Epidermal melanocyte (primary cell): ENCODE results near the gene CSNK1G3.

Source experiments
- DNase-seq: peaks from one replicate; pipeline ENCODE4 v3.0.0; 2011; ENCODE audit warnings: low spot score; ENCODE audit not compliant: insufficient read length

Gene CSNK1G3

GRCh38 chr5:123514615-123515355 is 2.8 kb downstream of the CSNK1G3 start:
- no peak for DNase-seq

DNA sequence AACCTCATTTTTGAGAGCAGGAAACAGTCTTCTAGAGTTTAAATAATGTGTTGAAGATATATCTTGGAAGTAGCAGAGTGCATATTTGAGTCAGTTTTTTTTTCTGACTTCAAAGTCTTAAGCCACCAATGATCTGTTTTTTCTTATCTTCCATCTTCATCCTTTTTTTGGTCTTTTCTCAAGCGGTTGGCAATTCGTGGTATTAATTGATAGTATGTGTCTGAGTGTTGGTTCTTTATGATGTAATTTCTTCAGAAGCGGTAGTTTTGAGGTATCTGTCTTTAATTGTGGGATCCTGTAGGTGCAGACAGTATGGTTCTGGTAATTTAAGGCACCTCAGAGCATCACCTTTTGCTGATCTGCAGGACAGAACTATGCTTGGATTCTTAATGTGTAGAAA is 3.9 kb downstream of the CSNK1G3 start:
- DNase-seq = no peak

DNA sequence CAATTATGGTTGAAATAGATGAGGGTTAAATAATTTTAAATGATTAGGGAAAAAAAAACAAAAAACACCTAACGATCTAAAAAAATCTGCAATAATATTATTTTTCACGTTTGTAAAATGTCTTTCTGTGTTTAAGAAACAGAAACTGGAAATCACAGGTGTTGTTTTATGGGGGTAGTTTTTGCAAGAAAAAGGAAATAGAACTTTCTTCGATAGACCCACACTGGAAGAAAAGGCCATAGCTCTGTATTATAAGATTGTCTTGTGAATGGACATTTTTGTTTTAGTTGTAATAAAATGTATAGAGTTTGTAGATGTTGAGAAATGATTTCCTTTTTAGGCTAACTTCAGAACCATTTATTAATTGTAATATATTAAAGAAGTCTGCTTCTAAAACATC is 5.5 kb downstream of the CSNK1G3 start:
- no peak for DNase-seq

DNA sequence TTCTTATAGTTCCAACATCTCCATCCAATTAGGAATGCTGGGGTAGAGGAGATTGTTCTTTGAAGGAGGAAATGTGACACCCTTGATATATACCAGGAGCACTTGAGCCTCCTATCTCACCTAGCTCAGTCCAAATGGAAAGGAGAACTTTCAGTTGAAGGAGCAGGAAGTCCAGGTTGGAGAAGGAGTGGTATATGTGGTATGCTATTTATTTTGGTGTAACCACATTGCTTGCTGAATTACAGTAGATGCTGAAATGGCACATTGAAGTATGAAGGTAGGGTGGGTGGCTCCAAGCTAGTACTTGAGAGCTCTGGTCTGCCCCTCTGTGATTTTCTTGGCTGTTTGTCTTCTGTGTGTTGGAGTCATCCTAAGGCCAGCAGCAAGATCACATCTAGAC is 6.1 kb downstream of the CSNK1G3 start:
- DNase-seq = no peak

GRCh38 chr5:123520677-123521247 is 8.8 kb downstream of the CSNK1G3 start:
- no peak for DNase-seq

DNA sequence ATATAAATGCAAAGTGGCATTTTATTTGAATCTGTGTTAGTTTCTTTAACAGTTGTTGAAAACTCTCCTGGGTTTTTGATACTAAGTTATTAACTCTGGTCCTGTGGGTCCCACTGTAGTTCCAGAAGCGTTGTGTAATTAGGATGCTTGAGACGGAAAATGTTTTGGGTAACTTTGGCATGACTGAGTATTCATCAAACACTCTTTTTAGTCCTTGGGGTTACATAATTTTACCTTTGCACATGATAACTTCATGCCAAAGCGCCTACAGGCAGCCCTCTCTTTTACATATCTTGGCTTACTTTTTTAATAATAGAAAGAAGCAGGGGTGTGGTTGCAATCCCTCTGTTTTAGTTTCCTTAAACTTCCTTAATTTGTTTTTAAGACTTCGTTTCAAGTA is 12.2 kb downstream of the CSNK1G3 start:
- DNase-seq = no peak

DNA sequence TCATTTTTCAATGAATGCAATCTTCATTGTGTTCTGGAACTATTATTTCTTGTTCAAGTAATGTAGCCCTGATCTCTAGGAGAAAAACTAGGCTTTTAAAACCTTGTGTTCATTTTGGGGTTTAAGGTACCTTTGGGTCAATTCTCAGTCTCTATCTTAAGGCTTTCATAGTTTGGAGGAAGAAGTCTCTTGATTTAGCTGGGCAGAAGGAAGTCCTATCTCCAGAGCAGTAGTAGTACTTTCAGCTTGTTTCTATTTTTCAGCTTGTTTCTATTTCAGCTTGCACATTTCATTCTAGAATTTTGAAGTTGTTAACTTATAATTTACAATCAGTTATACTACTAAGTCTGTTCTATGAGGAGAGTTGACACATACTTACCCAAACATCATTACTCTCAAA is 15.2 kb downstream of the CSNK1G3 start:
- no peak for DNase-seq

- no peak for DNase-seq
Measured at GRCh38 chr5:123528065-123528464, 16.1 kb downstream of the CSNK1G3 start.

- DNase-seq = no peak
Measured at GRCh38 chr5:123528878-123529277, 16.9 kb downstream of the CSNK1G3 start.

DNA sequence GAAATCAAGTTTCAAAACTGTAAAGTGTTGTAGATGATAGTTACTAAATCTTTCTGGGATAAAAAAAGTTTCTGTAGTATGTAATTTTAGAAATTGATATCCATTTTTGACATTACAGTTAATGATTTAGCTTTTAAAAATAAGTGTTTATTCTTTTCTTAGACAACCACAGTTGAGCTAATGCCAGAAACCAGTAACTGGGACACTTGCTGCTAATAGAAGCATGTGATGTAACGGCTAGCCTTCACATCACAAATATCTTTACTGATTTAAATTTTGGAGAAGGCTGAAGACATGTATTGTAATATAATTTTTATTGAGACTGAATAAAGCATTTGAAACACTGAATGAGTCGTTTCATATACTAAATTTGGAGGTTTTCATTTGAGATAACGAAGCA is 18.8 kb downstream of the CSNK1G3 start:
- DNase-seq = no peak

DNA sequence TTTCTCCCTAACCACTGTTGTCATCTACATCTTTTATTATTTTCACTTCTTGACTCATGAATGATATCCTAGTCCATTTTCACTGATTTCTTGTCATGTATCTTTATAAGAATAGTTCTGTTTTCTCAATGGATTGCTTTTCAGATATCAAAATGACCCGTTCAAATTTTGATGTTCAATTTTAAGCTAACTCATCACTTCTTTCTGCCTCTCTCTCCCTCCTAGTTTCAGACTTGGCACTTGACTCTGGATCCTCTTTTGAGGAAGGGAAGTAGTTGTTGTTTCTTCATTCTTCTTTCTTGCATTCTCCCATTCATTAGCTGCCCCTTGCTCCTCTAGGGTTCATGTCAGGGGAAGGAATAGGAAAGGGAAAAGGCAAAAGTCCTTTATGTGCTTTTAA is 23.7 kb downstream of the CSNK1G3 start:
- no peak for DNase-seq

DNA sequence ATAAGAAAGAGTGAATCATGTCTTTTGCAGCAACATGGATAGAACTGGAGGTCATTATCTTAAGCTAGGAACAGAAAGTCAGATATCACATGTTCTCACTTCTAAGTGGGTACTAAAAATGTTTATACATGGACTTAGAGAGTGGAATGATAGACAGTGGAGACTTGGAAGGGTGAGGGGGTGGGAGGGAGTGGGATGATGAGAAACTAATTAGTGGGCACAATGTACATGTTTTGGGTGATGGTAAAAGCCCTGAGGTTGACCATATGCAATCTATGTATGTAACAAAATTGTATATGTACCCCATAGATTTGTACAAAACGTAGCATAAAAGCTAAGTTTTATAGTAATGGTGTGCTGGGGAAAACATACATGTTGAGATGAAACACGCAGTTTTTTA is 25.3 kb downstream of the CSNK1G3 start:
- DNase-seq = no peak

DNA sequence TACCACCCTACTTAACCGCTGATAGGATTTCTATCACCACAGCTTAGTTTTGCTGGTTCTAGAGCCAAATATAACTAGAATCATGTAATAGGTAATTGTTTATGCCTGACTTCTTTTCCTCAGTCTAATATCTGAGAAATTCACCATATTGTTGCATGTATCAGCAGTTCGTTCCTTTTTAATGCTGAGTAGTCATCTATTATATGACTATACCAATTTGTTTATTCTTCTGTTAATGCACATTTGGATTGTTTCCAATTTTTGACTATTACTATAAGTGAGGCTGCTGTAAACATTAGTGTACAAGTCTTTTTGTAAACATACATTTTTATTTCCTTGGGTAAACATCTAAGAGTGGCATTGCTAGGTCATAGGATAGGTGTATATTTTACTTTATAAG is 25.9 kb downstream of the CSNK1G3 start:
- DNase-seq = no peak

DNA sequence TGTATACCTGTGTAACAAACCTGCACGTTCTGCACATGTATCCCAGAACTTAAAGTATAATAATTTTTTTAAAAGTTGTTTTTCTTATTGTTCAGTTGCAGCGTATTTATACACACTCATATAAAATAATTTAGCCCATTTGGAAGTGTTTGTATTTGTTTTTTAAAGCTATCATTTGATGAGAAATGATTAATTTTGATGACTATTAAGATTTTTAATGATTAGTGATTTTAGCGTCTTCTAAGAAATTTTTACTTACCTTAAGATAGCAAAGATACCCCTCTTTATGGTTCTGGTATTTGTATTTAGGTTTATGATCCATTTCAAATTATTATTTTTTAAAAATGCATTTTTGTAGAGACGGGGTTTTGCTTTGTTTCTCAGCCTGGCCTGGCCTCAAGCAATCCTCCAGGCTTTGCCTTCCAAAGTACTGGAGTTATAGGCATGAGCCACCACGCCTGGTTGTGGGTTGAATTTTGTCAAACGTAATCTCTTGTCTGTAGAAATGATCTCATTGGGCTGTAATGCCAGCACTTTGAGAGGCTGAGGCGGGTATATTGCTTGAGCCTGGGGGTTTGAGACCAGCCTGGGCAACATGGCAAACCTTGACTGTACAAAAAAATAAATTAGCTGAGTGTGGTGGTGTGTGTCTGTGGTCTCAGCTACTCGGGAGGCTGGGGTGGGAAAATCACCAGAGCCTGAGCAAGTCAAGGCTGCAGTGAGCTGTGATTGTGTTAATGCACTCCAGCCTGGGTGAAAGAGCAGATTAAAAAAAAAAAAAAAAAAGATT is 26.9 kb downstream of the CSNK1G3 start:
- DNase-seq = no peak

- DNase-seq = no peak
Measured at GRCh38 chr5:123540534-123540933, 28.6 kb downstream of the CSNK1G3 start.

- no peak for DNase-seq
Measured at GRCh38 chr5:123543438-123543837, 31.5 kb downstream of the CSNK1G3 start.

DNA sequence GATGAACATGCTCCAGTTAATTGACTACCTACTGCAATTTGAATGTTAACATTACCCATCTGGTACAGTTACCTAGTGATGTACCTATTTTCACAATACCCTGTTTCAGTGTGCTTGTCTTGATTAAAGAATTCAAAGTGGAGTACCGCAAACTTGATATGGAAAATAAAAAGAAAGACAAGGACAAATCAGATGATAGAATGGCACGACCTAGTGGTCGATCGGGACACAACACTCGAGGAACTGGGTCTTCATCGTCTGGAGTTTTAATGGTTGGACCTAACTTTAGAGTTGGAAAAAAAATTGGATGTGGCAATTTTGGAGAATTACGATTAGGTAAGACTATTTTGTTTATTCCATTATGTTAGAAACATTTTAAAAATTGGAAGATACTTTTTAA is 33.5 kb downstream of the CSNK1G3 start:
- no peak for DNase-seq

DNA sequence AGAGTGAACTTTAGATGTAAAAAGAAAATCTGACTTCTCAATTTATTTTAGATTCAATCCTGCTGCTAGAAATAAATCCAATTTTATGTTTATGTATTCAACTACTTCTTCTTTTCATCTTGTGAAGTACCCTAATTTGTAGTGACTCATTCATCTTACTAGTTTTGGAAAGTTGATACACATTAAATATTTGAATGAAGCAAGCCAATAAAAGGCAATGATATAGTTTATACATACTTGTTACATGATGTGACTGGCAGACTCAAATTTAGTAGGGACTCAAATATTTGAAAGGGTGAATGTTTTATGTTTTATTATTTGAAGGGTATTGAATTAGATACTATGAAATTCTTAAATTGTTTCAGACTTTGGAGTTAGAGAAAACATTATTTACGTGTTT is 34.7 kb downstream of the CSNK1G3 start:
- no peak for DNase-seq

DNA sequence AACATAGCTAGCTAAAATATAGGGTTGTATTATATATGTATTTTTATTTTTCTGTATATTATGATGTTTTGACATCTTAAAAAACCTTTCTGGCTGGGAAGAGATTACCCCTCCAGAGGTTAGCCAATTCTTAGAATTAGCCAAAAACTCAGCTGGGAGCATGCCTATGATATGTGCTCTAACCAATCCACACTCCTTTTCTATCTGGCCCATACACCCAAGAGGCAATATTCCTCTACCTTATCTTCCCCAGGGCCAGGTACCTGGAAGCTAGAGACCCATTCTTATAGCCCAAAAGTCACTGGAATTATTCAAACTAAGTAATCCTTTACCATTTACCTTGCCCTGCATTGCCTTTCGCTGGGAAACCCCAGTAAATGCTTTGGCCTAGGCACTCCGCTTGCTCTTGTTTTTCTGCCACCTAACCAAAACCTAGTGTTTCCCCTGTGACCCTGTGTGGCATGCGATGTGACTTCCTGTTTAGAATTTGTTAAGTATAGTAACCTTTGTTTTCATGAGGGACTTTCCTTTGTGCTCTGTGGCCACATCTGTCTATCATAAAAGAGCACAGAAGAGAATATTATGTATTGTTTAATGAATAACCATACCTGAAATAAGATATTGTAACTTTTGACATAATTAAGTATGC is 37.4 kb downstream of the CSNK1G3 start:
- DNase-seq = no peak

GRCh38 chr5:123554601-123555000 is 42.6 kb downstream of the CSNK1G3 start:
- no peak for DNase-seq

GRCh38 chr5:123557907-123558306 is 45.9 kb downstream of the CSNK1G3 start:
- no peak for DNase-seq

DNA sequence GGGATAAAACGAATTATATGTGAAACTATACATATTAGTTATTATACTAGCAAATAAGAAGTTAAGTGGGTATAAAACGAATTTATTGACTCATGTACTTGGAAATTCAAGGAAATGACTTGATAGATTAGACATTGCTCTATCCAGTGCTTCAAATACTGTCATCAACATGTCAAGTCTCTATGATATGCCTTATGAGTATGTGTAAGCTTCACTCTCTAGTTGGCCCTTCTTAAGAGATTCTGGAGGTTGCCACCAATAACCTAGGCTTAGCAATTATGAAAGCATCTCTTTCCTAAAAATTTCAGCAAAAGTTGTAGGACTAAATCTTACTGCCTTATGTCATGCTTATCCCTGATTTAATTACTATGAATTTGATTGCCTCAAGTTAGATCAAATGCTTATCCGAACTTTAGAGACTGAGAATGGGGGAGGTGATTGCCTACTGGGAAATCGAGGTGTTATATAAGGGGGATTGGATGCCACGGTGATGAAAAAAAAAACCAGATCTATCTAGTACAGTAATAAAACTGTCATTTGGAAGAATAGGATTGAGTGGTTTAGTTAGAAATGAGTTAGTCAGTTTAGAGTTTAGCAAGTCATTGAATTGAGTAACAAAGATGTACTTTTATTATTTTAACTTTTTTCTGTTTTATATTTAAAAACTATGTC is 46.9 kb downstream of the CSNK1G3 start:
- DNase-seq = no peak
